Neutrophil (primary cell): ENCODE results near the gene SESN2.

Experiments used
- H3K27ac ChIP-seq: fragments of 200-600 bp; sonication (generic); 2 replicates; pipeline ENCODE4 v1.5.1; 2016; ENCODE audit warnings: mild to moderate bottlenecking, moderate library complexity
- H3K27me3 ChIP-seq: fragments of 200-600 bp; sonication (generic); 2 replicates; pipeline ENCODE4 v1.6.0; 2016; ENCODE audit warnings: mild to moderate bottlenecking
- H3K36me3 ChIP-seq: fragments of 200-600 bp; sonication (generic); 2 replicates; pipeline ENCODE4 v1.5.1; 2017
- H3K4me1 ChIP-seq, 2 experiments: fragments of 200-600 bp in 1 of 2; sonication (generic) in 1 of 2; 1 replicate in 1 of 2; 2 replicates in 1 of 2; pipeline versions ENCODE4 v1.5.1 to v1.6.1; 2013 to 2016; ENCODE audit warnings: low read depth in 1 of 2, low read length in 1 of 2, mild to moderate bottlenecking in 1 of 2, moderate library complexity in 1 of 2; ENCODE audit not compliant: control insufficient read depth in 1 of 2, insufficient read depth in 1 of 2
- H3K4me3 ChIP-seq, 2 experiments: fragments of 200-600 bp in 1 of 2; sonication (generic) in 1 of 2; 1 replicate in 1 of 2; 2 replicates in 1 of 2; pipeline ENCODE4 v1.5.1; 2013 to 2016; ENCODE audit warnings: low read depth in 1 of 2, low read length in 1 of 2, mild to moderate bottlenecking in 1 of 2, moderate library complexity in 1 of 2
- H3K9me3 ChIP-seq: fragments of 200-600 bp; sonication (generic); 2 replicates; pipeline ENCODE4 v1.5.1; 2016
- TF ChIP-seq, protein P1 (sequence below): fragments of 200-600 bp; sonication (generic); IDR thresholded peaks from 2 replicates; pipeline ENCODE4 v1.5.1; 2016; ENCODE audit warnings: antibody characterized with exemption

Gene SESN2

DNA sequence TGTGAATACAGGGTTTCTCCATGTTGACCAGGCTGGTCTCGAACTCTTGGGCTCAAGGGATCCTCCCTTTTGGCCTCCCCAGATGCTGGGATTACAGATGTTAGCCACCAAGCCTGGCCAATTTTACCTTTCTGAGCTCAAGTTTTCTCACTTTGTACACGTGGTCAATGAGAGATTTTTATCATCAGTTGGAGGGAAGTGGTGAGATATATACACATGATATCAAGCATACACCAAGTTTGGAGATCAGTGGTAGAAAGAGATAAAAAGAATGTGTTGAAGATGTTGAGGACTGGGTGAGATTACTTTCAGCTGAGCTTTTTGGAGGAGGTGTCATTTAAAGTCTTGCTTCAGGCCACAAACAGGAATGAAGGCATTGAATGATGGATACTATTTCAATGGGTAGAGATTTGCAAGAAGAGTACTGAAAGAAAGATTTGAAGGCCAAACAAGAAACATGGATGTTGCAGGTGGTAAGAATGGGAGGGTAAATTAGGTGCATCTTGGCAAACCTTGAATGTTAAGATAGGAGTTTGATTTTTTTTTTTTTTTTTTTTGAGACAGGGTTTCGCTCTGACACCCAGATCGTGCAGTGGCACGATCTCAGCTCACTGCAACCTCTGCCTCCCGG is 3.0 kb upstream of the SESN2 start:
- Histone ChIP-seq H3K4me3 (no peak overlapping the region), H3K4me1 (peaks cover 25 to 27% of the 10 kb centered on the region in 2 experiments), H3K27me3 (peaks cover 14% of the 10 kb centered on the region), H3K36me3 (no peaks in the 10 kb centered on the region), H3K9me3 (no peaks in the 10 kb centered on the region), H3K27ac (no peak overlapping the region)
- TF ChIP-seq, protein P1, sequence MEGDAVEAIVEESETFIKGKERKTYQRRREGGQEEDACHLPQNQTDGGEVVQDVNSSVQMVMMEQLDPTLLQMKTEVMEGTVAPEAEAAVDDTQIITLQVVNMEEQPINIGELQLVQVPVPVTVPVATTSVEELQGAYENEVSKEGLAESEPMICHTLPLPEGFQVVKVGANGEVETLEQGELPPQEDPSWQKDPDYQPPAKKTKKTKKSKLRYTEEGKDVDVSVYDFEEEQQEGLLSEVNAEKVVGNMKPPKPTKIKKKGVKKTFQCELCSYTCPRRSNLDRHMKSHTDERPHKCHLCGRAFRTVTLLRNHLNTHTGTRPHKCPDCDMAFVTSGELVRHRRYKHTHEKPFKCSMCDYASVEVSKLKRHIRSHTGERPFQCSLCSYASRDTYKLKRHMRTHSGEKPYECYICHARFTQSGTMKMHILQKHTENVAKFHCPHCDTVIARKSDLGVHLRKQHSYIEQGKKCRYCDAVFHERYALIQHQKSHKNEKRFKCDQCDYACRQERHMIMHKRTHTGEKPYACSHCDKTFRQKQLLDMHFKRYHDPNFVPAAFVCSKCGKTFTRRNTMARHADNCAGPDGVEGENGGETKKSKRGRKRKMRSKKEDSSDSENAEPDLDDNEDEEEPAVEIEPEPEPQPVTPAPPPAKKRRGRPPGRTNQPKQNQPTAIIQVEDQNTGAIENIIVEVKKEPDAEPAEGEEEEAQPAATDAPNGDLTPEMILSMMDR, result no peak

DNA sequence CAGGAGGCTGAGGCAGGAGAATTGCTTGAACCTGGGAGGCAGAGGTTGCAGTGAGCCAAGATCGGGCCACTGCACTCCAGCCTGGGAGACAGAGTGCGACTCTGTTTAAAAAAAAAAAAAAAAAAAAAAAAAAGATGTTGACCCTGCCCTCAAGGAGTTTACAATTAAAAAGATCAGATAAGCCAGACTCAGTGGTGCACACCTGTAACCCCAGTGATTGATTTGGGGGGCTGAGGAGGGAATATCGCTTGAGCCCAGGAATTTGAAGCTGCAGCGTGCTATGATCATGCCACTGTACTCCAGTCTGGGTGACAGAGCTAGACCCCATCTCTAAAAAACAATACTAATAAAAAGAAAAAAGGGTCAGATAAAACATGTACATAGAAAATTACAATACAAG is 1.6 kb upstream of the SESN2 start:
- Histone ChIP-seq H3K4me1 (peaks cover 23 to 26% of the 10 kb centered on the region in 2 experiments), H3K27ac (no peak overlapping the region), H3K4me3 (no peak overlapping the region), H3K9me3 (no peaks in the 10 kb centered on the region), H3K36me3 (no peaks in the 10 kb centered on the region), H3K27me3 (peaks cover 15% of the 10 kb centered on the region)
- TF ChIP-seq, protein P1, result no peak

DNA sequence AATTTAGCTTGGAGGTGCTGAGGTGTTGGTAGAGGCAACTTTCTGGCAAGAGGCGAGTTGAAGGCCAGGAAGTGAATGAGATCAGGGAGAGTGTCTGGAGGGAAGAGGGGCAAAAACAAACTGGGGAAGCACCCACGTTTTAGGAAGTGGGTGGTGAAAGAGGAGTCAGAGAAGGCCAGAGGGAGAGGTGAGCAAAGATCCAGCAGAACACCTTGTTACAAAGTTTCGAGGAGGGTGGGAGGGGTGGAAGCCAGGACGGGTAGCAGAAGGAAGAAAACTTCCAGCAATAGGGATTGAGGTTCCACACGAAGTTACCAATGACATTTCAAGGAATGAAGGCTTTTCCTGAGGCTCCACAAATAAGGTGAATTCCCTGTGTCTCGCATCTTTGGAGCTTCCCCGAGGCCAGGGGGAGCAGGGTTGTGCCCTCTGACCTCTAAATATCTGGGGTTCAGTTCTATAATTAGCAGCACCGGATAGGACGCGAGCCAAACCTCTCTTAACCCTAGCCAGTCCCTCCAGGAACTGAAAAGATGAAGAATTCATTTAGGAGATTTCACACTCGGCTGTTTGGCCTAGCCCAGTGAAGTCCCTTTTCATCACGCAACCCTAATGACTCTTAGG is 578 bp upstream of the SESN2 start:
- TF ChIP-seq, protein P1, result no peak
- H3K9me3 ChIP-seq, result no peaks in the 10 kb centered on the region
- H3K27ac ChIP-seq, result peak overlapping the region; percentile 89
- no peaks in the 10 kb centered on the region for H3K36me3 ChIP-seq
- peak overlapping the region; percentile 97 to 98 for H3K4me3 ChIP-seq
- H3K4me1 ChIP-seq, result peaks cover 23 to 26% of the 10 kb centered on the region in 2 experiments
- H3K27me3 ChIP-seq, result peaks cover 15% of the 10 kb centered on the region

DNA sequence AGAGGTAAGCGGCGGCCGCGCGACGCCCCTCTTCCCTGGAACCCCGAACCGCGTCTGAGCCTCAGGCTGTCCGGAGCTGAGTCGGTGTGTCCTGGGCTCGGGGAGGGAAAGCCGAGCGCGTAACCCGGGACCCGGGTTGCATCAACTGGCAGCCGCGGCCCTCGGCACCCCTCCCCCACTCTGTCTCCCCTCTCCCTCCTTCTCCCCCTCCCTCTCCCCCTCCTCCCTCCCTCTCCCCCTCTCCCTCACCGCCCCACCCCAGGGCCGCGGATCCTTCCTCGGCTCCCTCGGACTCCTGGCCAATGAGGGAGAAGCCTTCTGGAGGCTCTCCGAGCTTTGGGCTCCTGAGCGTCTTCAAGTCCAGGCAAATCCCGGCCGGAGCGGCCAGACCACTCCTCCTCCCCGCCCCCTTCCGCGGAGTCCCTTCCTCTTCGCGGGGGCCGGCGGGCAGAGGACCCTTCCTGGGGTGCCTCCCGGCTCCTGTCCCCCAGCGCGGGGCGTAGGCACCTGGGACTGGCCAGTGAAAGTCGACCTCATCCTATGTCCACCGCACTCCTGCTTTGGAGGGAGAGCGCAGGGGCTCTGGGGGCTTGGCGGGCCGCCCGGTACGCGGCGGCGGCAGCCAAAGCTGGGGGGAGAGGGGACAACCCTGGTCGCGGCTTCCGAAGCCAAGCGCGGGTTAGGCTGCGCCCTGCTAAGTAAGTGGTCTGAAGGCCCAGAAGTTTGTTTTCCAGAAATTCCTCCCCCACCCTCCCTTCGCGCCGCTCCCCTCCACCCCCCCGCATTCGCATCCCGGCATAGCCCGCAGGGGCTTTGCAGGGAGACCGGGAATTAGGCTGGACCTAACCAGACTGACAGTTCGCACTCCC is 850 bp downstream of the SESN2 start:
- peaks cover 15% of the 10 kb centered on the region for H3K27me3 ChIP-seq
- TF ChIP-seq, protein P1, result no peak
- peaks cover 23 to 26% of the 10 kb centered on the region in 2 experiments for H3K4me1 ChIP-seq
- H3K9me3 ChIP-seq, result no peaks in the 10 kb centered on the region
- no peaks in the 10 kb centered on the region for H3K36me3 ChIP-seq
- peak overlapping the region; percentile 97 to 98 for H3K4me3 ChIP-seq
- peak overlapping the region; percentile 89 for H3K27ac ChIP-seq

DNA sequence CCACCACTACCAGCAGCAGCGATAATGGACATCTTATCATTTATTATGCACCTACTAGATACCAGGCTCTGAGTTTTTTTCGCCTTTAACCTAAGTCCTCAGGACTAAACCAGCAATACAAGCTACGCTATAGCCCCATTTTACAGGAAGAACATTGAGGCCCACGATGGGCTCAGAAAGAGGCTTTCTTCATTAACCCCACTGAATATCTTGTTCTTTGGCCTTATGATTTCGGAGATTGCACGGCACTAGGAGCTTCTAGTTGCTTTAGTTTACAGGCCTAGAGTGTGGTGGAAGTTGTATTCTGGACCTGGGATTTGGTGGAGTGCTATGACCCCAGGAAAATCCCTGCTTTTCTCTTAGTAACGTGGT is 1.5 kb downstream of the SESN2 start:
- Histone ChIP-seq H3K4me1 (peaks cover 23 to 26% of the 10 kb centered on the region in 2 experiments), H3K27me3 (peaks cover 15% of the 10 kb centered on the region), H3K36me3 (no peaks in the 10 kb centered on the region), H3K4me3 (peak overlapping the region; percentile 97 to 98), H3K27ac (peak overlapping the region; percentile 36), H3K9me3 (no peaks in the 10 kb centered on the region)
- TF ChIP-seq, protein P1, result no peak
